ENCODE data around the gene GSS. TPM values are rescaled to one million over a fixed set of nuclear protein-coding genes. Genes with fewer than 3 reads are reported as not detected.

GSS gene
- total RNA-seq, 1 donor from 2014 or later: 63.9 TPM

GRCh38 chr20:34971561-34972235 is 16.1 kb upstream of the GSS start:
- Histone ChIP-seq H3K27me3 (no peaks in the 10 kb centered on the region), H3K9me3 (ENCODE audit: low read depth) (no peaks in the 10 kb centered on the region), H3K4me2 (no peak overlapping the region), H3F3A (ENCODE audit: low read depth) (no peaks in the 10 kb centered on the region), H3K79me2 (ENCODE audit: low read depth) (no peaks in the 10 kb centered on the region), H2AFZ (replicated peaks) (no peak overlapping the region), H3K4me3 (no peak overlapping the region), H3K27ac (no peak overlapping the region), H3K4me1 (peaks cover 8% of the 10 kb centered on the region), H3K36me3 (no peaks in the 10 kb centered on the region), H4K20me1 (ENCODE audit: low read depth) (no peaks in the 10 kb centered on the region), H3K9ac (no peak overlapping the region)
- Mint-ChIP-seq H3K27me3 (ENCODE audit: insufficient read depth, low read depth) (peaks cover 10% of the 10 kb centered on the region), H3K27ac (no peak overlapping the region), H3K9me3 (no peaks in the 10 kb centered on the region), H3K4me1 (peaks cover 8% of the 10 kb centered on the region), H3K4me3 (no peak overlapping the region), H3K36me3 (no peaks in the 10 kb centered on the region)
- TF ChIP-seq EZH2 (IDR thresholded peaks at IDR 0.05) (no peak), EZH2phosphoT487 (IDR thresholded peaks at IDR 0.05) (no peak), CTCF (IDR thresholded peaks at IDR 0.05) (no peak)
- no peak for DNase-seq (ENCODE audit: low spot score)

GRCh38 chr20:34970846-34971560 is 15.4 kb upstream of the GSS start:
- Histone ChIP-seq H3K36me3 (no peaks in the 10 kb centered on the region), H3F3A (ENCODE audit: low read depth) (no peaks in the 10 kb centered on the region), H3K27me3 (no peaks in the 10 kb centered on the region), H3K4me3 (no peak overlapping the region), H3K9ac (no peak overlapping the region), H3K4me1 (peaks cover 8% of the 10 kb centered on the region), H2AFZ (replicated peaks) (no peak overlapping the region), H4K20me1 (ENCODE audit: low read depth) (no peaks in the 10 kb centered on the region), H3K9me3 (ENCODE audit: low read depth) (no peaks in the 10 kb centered on the region), H3K79me2 (ENCODE audit: low read depth) (no peaks in the 10 kb centered on the region), H3K4me2 (no peak overlapping the region), H3K27ac (no peak overlapping the region)
- H3K4me3 Mint-ChIP-seq: no peak overlapping the region
- peaks cover 7% of the 10 kb centered on the region for H3K27me3 Mint-ChIP-seq (ENCODE audit: insufficient read depth, low read depth)
- H3K27ac Mint-ChIP-seq: peak overlapping the region; percentile 37
- H3K4me1 Mint-ChIP-seq: peaks cover 8% of the 10 kb centered on the region
- H3K36me3 Mint-ChIP-seq: no peaks in the 10 kb centered on the region
- DNase-seq (ENCODE audit: low spot score): no peak
- no peaks in the 10 kb centered on the region for H3K9me3 Mint-ChIP-seq
- no peak for TF ChIP-seq EZH2 (IDR thresholded peaks at IDR 0.05)
- no peak for TF ChIP-seq CTCF (IDR thresholded peaks at IDR 0.05)
- TF ChIP-seq EZH2phosphoT487 (IDR thresholded peaks at IDR 0.05): no peak

GRCh38 chr20:34970193-34970840 is 14.7 kb upstream of the GSS start:
- Histone ChIP-seq H3K4me2 (no peak overlapping the region), H3F3A (ENCODE audit: low read depth) (no peaks in the 10 kb centered on the region), H3K79me2 (ENCODE audit: low read depth) (no peaks in the 10 kb centered on the region), H3K27me3 (no peaks in the 10 kb centered on the region), H2AFZ (replicated peaks) (no peak overlapping the region), H3K9ac (no peak overlapping the region), H3K4me1 (peaks cover 8% of the 10 kb centered on the region), H4K20me1 (ENCODE audit: low read depth) (no peaks in the 10 kb centered on the region), H3K27ac (no peak overlapping the region), H3K9me3 (ENCODE audit: low read depth) (no peaks in the 10 kb centered on the region), H3K4me3 (no peak overlapping the region), H3K36me3 (no peaks in the 10 kb centered on the region)
- no peak overlapping the region for H3K4me3 Mint-ChIP-seq
- DNase-seq (ENCODE audit: low spot score): no peak
- peaks cover 8% of the 10 kb centered on the region for H3K4me1 Mint-ChIP-seq
- no peaks in the 10 kb centered on the region for H3K36me3 Mint-ChIP-seq
- H3K27ac Mint-ChIP-seq: peak overlapping the region; percentile 37
- peaks cover 7% of the 10 kb centered on the region for H3K27me3 Mint-ChIP-seq (ENCODE audit: insufficient read depth, low read depth)
- H3K9me3 Mint-ChIP-seq: no peaks in the 10 kb centered on the region
- TF ChIP-seq EZH2 (IDR thresholded peaks at IDR 0.05) (no peak), CTCF (IDR thresholded peaks at IDR 0.05) (no peak), EZH2phosphoT487 (IDR thresholded peaks at IDR 0.05) (no peak)

Measured in neural progenitor cell (in vitro differentiated cells).